ENCODE data around the gene AKR7A2.
"Not testable (repeated sequence)": the region's sequence is repeated elsewhere in the genome, so short reads cannot be mapped to it uniquely, and the experiment has no call there.

AKR7A2 gene

GRCh38 chr1:19310061-19310460, 1.9 kb downstream of the AKR7A2 start:
- no peak for TF ChIP-seq CTCF (IDR thresholded peaks at IDR 0.05; ENCODE audit: low read depth, low read length)

DNA sequence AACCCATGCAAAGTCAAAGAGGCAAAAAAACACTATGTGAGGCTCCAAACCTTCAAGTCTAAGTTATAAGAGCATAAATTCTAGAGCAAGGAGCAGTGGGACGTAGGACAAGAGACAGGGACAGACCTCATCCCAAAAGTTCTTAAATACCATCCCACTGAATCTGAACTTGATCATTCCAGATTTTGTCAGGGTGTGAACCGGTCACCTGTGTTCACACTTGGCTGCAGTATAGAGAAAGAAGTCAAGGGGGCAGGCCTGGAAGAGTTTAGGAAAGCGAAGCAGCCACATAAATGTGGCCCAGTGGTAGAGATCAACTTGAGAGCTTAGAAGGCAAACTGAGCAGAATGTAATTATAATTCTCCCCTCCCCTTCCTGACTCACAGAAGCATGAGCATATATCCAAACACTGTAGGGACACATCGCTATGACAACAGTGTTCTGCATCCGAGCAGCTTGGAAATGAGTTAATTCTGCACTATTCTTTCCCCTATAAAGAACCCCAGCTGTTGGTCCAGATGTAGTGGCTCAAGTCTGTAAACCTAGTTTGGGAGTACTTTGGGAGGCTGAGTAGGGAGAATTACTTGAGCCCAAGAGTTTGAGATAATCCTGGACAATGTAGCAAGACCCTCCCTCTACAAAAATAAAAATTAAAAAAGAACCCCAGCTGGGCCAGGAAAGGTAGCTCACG, 2.7 kb downstream of the AKR7A2 start:
- H3K36me3 ChIP-seq = no peaks in the 10 kb centered on the region; the same call in 1 of the 2 replicates
- H3K27me3 ChIP-seq = no peaks in the 10 kb centered on the region
- DNase-seq = no peak
- H3K4me3 ChIP-seq (ENCODE audit: low read depth, low read length) = no peak overlapping the region
- no peaks in the 10 kb centered on the region for H3K4me1 ChIP-seq
- H3K9me3 ChIP-seq = no peaks in the 10 kb centered on the region
- TF ChIP-seq CTCF (IDR thresholded peaks at IDR 0.05; ENCODE audit: low read depth, low read length) = no peak

More at GRCh38 chr1:19310061-19310460, 1.9 kb downstream of the AKR7A2 start:
- no peak overlapping the region for H3K4me3 ChIP-seq (ENCODE audit: low read depth, low read length)
- H3K27me3 ChIP-seq = no peaks in the 10 kb centered on the region
- no peak for DNase-seq
- H3K9me3 ChIP-seq = no peaks in the 10 kb centered on the region
- H3K36me3 ChIP-seq = no peaks in the 10 kb centered on the region; the same call in 1 of the 2 replicates
- no peaks in the 10 kb centered on the region for H3K4me1 ChIP-seq

DNA sequence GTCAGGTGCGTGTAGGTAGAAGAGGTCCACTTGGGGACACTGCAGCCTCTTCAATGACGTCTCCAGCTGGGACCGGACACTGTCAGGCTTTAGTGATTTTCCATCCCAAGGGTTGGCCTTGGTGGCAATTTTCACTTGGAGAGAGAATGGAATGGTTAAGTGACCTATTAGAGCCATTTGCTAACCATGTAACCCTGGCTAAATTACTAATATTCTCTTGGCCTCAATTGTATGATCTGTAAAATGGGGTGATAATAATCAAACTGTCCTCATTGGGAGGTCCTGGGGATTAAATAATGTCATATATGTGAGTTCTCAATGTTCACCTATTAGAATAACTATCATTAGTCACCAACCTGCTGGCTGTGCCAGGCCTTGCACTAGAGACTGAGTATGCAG, 3.4 kb downstream of the AKR7A2 start:
- DNase-seq = no peak
- Histone ChIP-seq H3K36me3 (no peaks in the 10 kb centered on the region; the same call in 1 of the 2 replicates), H3K4me3 (ENCODE audit: low read depth, low read length) (no peak overlapping the region), H3K4me1 (no peaks in the 10 kb centered on the region), H3K9me3 (no peaks in the 10 kb centered on the region), H3K27me3 (no peaks in the 10 kb centered on the region)
- no peak for TF ChIP-seq CTCF (IDR thresholded peaks at IDR 0.05; ENCODE audit: low read depth, low read length)

GRCh38 chr1:19307794-19308508, 4.0 kb downstream of the AKR7A2 start:
- no peaks in the 10 kb centered on the region; the same call in 1 of the 2 replicates for H3K36me3 ChIP-seq
- DNase-seq = no peak

DNA sequence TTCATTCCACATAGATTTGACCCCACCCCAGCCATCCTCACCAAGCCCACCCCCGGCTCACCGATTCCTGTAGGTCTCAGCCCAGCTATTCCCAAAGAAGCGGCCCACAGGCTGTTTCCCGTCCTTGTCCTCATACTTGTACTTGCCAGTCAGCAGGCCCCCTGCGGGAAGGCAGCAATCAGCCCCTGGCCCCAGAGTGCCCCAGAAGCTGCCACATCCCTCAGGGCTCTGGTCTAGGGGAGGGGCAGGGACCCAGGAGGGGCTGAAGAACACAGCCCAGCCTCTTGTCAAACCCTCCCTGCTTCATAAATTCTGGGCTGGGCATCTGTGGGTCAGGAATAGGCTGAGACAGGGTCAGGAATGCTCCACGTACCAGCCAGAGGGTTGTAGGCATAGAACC, 5.0 kb downstream of the AKR7A2 start:
- no peak for TF ChIP-seq CTCF (IDR thresholded peaks at IDR 0.05; ENCODE audit: low read depth, low read length)
- no peak for DNase-seq
- no peaks in the 10 kb centered on the region for H3K27me3 ChIP-seq
- H3K9me3 ChIP-seq = no peaks in the 10 kb centered on the region
- no peaks in the 10 kb centered on the region for H3K4me1 ChIP-seq
- H3K36me3 ChIP-seq = no peaks in the 10 kb centered on the region; the same call in 1 of the 2 replicates
- H3K4me3 ChIP-seq (ENCODE audit: low read depth, low read length) = no peak overlapping the region

More at GRCh38 chr1:19307794-19308508, 4.0 kb downstream of the AKR7A2 start:
- Histone ChIP-seq H3K4me1 (no peaks in the 10 kb centered on the region), H3K27me3 (no peaks in the 10 kb centered on the region), H3K9me3 (no peaks in the 10 kb centered on the region), H3K4me3 (ENCODE audit: low read depth, low read length) (no peak overlapping the region)
- no peak for TF ChIP-seq CTCF (IDR thresholded peaks at IDR 0.05; ENCODE audit: low read depth, low read length)

- no peak for DNase-seq
- no peaks in the 10 kb centered on the region for H3K27me3 ChIP-seq
- no peak for TF ChIP-seq CTCF (IDR thresholded peaks at IDR 0.05; ENCODE audit: low read depth, low read length)
- no peaks in the 10 kb centered on the region; the same call in 1 of the 2 replicates for H3K36me3 ChIP-seq
- no peaks in the 10 kb centered on the region for H3K9me3 ChIP-seq
- no peaks in the 10 kb centered on the region for H3K4me1 ChIP-seq
- H3K4me3 ChIP-seq (ENCODE audit: low read depth, low read length) = no peak overlapping the region
Measured at GRCh38 chr1:19305880-19306279, 6.1 kb downstream of the AKR7A2 start.

DNA sequence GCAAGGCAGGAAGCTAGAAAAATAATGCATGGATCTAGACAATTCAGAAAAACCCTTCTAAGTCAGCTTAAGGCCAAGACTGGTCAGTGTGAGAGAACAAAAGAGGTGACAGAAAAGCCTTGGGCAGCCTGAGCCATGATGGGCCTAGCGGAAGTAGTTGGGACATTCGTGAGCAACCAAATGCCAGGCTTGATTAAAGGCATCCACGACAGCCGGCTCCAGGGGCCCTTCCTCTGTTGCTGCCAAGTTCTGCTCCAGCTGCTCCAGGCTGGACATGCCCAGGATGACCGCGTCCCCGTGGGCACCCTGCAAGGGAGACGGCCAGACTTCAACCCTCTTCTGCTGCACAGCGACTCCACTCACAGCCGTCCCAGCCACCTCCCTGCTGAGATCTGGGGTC, 7.9 kb downstream of the AKR7A2 start:
- DNase-seq = not testable (repeated sequence)

More for the DNA sequence above, 7.9 kb downstream of the AKR7A2 start:
- H3K36me3 ChIP-seq; H3K4me1 ChIP-seq; H3K27me3 ChIP-seq; H3K4me3 ChIP-seq (ENCODE audit: low read depth, low read length); H3K9me3 ChIP-seq: not testable (repeated sequence)

Data from BE2C (cell line).